Stimulated activated CD8-positive, alpha-beta memory T cell treated with anti-CD3 and anti-CD28 coated beads, Interleukin-12 subunit alpha, Interleukin-12 subunit beta, amount 100 ng/mL, for 4 hours (primary cell): Measurements from ENCODE around the gene C22orf23.

Experiments
- DNase-seq: peaks from one replicate; pipeline ENCODE4 v3.0.0-alpha.2; 2020; ENCODE audit warnings: low read depth

Gene C22orf23

DNA sequence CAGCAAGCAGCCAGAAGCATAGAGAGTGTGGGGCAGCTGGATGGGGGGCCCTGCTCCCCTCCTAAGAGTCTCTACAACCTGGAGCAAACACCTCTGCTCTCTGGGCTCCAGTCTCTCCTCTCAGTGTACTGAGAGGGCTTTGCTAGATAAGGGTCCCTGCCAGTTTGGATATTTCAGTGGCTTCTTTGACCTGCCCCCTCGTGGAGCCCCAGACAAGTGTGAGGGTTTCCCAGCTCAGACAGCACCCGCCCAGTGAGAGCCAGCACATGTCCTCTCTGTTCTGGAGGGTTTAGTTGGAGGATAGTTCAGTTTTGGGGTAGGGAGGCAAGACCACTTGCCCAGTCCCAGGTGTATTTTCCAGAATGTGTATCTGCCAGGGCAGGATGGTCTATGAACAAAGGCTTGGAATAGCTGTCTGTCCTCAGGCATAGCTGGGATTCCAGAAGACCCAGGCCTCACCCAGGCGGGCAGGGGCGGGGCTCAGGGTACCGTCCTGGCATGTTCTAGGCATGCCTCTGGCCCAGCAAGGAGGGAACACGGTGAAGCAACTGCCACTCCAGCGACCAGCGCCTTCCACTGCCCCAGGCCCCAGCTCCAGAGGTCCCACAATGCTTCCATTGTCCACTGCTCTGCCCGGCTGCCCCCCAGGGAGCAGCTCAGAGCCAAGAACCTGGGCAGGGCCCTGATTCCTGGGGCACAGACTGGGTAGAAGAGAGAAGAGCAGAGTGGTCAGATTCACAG is 54.8 kb downstream of the C22orf23 start:
- no peak for DNase-seq

GRCh38 chr22:37897807-37898206 is 55.6 kb downstream of the C22orf23 start:
- no peak for DNase-seq

- no peak for DNase-seq
Measured at GRCh38 chr22:37896939-37897338, 56.5 kb downstream of the C22orf23 start.

DNA sequence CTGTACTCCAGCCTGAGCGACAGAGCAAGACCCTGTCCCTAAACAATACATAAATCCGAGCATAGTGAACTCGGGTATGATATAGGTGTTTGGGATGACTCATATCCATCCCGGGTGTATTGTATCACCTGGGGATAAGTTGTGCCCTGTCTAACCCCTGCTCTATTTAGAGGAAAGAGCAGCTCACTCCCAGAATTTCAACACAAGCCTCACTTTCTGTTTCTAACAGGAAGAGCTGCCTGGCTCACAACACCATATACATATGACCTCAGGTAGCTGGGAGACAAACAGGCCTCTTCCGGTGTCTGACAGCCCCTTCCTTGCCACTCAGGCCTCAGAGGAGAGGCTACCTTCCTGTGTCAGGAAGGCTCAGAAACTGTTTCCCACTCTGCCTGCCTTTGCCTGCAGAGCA is 57.2 kb downstream of the C22orf23 start:
- no peak for DNase-seq

DNA sequence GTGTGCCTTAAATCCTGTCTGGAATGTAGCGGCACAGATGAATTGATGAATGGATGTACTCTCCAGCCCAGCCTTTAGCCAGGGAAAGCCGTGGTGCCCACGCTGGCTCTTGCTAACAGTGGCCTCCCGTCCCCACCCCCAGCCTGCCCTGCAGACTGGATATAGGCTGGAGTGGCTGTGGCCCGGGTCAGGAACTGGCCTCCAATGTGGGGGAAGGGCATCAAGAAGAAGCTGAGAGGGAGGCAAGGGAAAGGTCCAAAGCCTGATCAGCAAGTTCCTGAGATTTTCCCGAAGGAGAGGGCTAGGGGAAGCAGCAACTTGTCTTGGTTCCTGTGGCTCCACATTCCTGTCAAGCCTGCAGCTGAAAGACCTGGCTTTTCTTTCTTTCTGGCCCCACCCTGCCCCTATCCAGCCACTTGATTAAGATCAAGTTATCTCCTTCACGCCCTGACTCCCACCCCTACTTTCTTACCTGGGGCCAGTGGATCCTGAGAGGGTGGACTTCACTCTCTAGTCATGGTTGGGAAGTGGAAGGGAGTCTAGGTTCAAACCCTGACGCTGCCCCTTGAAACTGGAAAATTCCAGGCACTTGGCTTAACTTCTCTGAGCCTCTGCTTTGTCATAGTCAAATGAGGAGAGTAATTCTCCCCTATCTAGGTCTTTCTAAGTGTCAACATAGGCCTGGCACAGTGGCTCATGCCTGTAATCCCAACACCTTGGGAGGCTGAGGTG is 58.3 kb downstream of the C22orf23 start:
- DNase-seq = no peak

DNA sequence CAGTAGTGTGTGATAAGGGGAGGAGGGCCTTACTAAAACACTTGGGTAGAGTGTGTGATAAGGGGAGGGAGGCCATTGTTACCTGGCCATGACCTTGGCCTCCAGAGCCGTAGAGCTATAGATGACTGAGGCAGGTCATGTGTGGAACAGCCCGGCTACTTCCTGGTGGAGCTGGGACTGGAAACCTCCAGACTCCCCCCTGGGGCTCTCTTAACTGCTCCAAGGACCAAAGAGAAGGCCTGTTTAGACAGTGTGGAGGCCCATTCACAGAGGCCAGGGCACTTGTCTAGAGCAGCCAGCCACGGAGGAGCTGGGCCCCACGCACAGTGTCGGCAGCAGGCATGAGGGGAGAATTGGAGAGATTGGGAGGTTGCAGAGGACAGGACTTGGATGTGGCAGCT is 59.8 kb downstream of the C22orf23 start:
- DNase-seq = no peak
